Ovary (tissue), 3 donors: Measurements from ENCODE around the gene PI4KA.

ENCODE experiments used
- CTCF ChIP-seq, 3 donors: fragments of 450-650 bp in 2 of 3; fragments of 200-600 bp in 1 of 3; IDR thresholded peaks; one replicate each; pipeline versions ENCODE4 v1.5.1 to v1.8.0; 2016 to 2022; ENCODE audit warnings: antibody characterized with exemption in 3 of 3, mild to moderate bottlenecking in 1 of 3
- EP300 ChIP-seq: sonication (generic); formaldehyde crosslinking; IDR thresholded peaks from one replicate; pipeline ENCODE4 v1.6.1; 2017; ENCODE audit warnings: antibody characterized with exemption
- POLR2A ChIP-seq: fragments of 450-650 bp; IDR thresholded peaks from one replicate; pipeline ENCODE4 v1.6.1; 2017; ENCODE audit warnings: antibody characterized with exemption, mild to moderate bottlenecking, moderate library complexity
- donor health status: DM: no; HTN: no; CAD: no.

GRCh38 chr22:20808844-20809243 is 49.8 kb downstream of the PI4KA start:
- TF ChIP-seq CTCF (IDR thresholded peaks at IDR 0.05), result no peak
- TF ChIP-seq POLR2A, result no peak
- no peak for TF ChIP-seq EP300
